GM12878 (cell line): ENCODE measurements around the gene SLC16A6. TPM values are rescaled to one million over a fixed set of nuclear protein-coding genes. Genes with fewer than 3 reads are reported as not detected.

ENCODE experiments used
- ATAC-seq: fragments of 200-7000 bp; cut with Tn5 transposase; 3 replicates; pipeline ENCODE4 v1.9.1; 2020; ENCODE audit warnings: mild to moderate bottlenecking, moderate library complexity
- BruUV-seq: library from RNA; stranded (reverse); fragments of 400-500 nt; replicated peaks from 2 replicates; lab custom pipeline; 2021; lab: Mats Ljungman, UMichigan
- CTCF ChIA-PET: fragments of 300-600 bp; sonication (Branson Sonifier 250); formaldehyde crosslinking; extraction: SDS; loops from one replicate; lab custom pipeline; 2021; ENCODE audit warnings: inconsistent platforms; lab: Yijun Ruan, JAX
- POLR2A ChIA-PET: fragments of 350-600 bp; formaldehyde crosslinking; extraction: SDS; loops from one replicate; lab custom pipeline; 2021; ENCODE audit warnings: inconsistent platforms; lab: Charles Lee
- RAD21 ChIA-PET: fragments of 300-600 bp; sonication (Branson Sonifier 250); formaldehyde crosslinking; loops from one replicate; lab custom pipeline; 2023; ENCODE audit warnings: antibody characterized with exemption; ENCODE audit not compliant: unreplicated experiment; lab: Charles Lee
- SMC1A ChIA-PET: fragments of 300-600 bp; sonication (Branson Sonifier 250); formaldehyde crosslinking; loops from one replicate; lab custom pipeline; 2023; ENCODE audit not compliant: unreplicated experiment, uncharacterized antibody; lab: Charles Lee
- DNase-seq: peaks from one replicate; pipeline ENCODE4 v3.0.0-alpha.2; 2011; ENCODE audit warnings: low read depth, low spot score
- FAIRE-seq: peaks from 3 replicates; lab custom pipeline; 2011; peaks lifted over from hg19 to GRCh38; lab: Jason Lieb, UNC
- H2AFZ ChIP-seq: 2 replicates; pipeline ENCODE4 v1.6.0; 2011; ENCODE audit warnings: low read depth, low read length, control low read depth; ENCODE audit not compliant: control insufficient read depth
- H3K27ac ChIP-seq: 2 replicates; pipeline ENCODE4 v1.5.1; 2011; ENCODE audit warnings: control low read depth; ENCODE audit not compliant: control insufficient read depth, insufficient read depth
- H3K27me3 ChIP-seq, 2 experiments: replicated peaks in 1 of 2; 2 replicates each; pipeline versions ENCODE4 v1.6.0 to v1.6.1; 2011; ENCODE audit warnings: low read length in 1 of 2; ENCODE audit not compliant: control insufficient read depth in 2 of 2, insufficient read depth in 2 of 2
- H3K36me3 ChIP-seq, 2 experiments: 2 replicates each; pipeline ENCODE4 v1.5.1; 2011; ENCODE audit warnings: low read length in 1 of 2; ENCODE audit not compliant: control insufficient read depth in 2 of 2, insufficient read depth in 2 of 2
- H3K4me1 ChIP-seq: 2 replicates; pipeline ENCODE4 v1.6.1; 2011; ENCODE audit warnings: mild to moderate bottlenecking, low read length, moderate library complexity, mixed read lengths; ENCODE audit not compliant: control insufficient read depth, insufficient read depth
- H3K4me2 ChIP-seq: 2 replicates; pipeline ENCODE4 v1.6.0; 2011; ENCODE audit warnings: control low read depth; ENCODE audit not compliant: control insufficient read depth, insufficient read depth
- H3K4me3 ChIP-seq: fragments of 200-600 bp; sonication (generic); 2 replicates; pipeline ENCODE4 v1.5.1; 2016
- H3K79me2 ChIP-seq: 2 replicates; pipeline ENCODE4 v1.6.0; 2011; ENCODE audit warnings: low read length; ENCODE audit not compliant: control insufficient read depth, insufficient read depth
- H3K9ac ChIP-seq: 2 replicates; pipeline ENCODE4 v1.8.0; 2011; ENCODE audit warnings: low read length, control low read depth, mixed read lengths; ENCODE audit not compliant: control insufficient read depth, insufficient read depth
- H3K9me3 ChIP-seq: replicated peaks from 3 replicates; pipeline ENCODE4 v1.5.1; 2011; ENCODE audit warnings: mild to moderate bottlenecking, low read length; ENCODE audit not compliant: control insufficient read depth, insufficient read depth
- H4K20me1 ChIP-seq: 2 replicates; pipeline ENCODE4 v1.6.0; 2011; ENCODE audit not compliant: control insufficient read depth, insufficient read depth
- IKZF1 ChIP-seq: fragments of 450-650 bp; conservative IDR thresholded peaks from 2 replicates; pipeline ENCODE4 v1.6.1; 2017; ENCODE audit warnings: antibody characterized with exemption, mild to moderate bottlenecking
- NFIC ChIP-seq: IDR thresholded peaks from 2 replicates; pipeline ENCODE4 v1.6.1; 2012; ENCODE audit warnings: low read depth, mild to moderate bottlenecking, inconsistent platforms, low read length, moderate library complexity
- NR2C1 ChIP-seq: fragments of 450-650 bp; IDR thresholded peaks from 2 replicates; pipeline ENCODE4 v1.6.1; 2017; ENCODE audit warnings: antibody characterized with exemption, mild to moderate bottlenecking, moderate library complexity
- SUPT20H ChIP-seq: IDR thresholded peaks from 2 replicates; pipeline ENCODE4 v1.6.1; 2011; ENCODE audit warnings: low read depth, mild to moderate bottlenecking, low read length, moderate library complexity, borderline replicate concordance; ENCODE audit not compliant: control insufficient read depth
- WGBS: methylation state at CpG from one replicate; pipeline ENCODE4 v1.1.6; 2016; ENCODE audit warnings: low lambda C conversion rate; ENCODE audit not compliant: insufficient replicate concordance, insufficient coverage; ENCODE audit errors: missing lambda C conversion rate; 5-methylcytosine and 5-hydroxymethylcytosine counted together
- in situ Hi-C: fragments of 300-500 bp; cut with MboI; formaldehyde crosslinking; loops from 9 replicates; pipeline ENCODE4 v1.14.3; 2018; ENCODE audit warnings: mixed read lengths
- intact Hi-C: fragments of 100-400 bp; cut with micrococcal nuclease; formaldehyde crosslinking; loops from one replicate; pipeline ENCODE4 v1.14.2; 2022; ENCODE audit not compliant: unreplicated experiment
- polyA plus RNA-seq, 11 experiments: library from polyadenylated mRNA; depleted of rRNA in 4 of 11; unstranded in 6 of 11; stranded (reverse) in 5 of 11; fragments of >200 nt; fragmentation: Nextera tagmentation in 4 of 11; fragmentation: Illumina TruSeq in 1 of 11; extraction: Ambion mirVana in 4 of 11; extraction: Trizol in 1 of 11; gene quantifications; 1 replicate in 1 of 11; 2 replicates in 10 of 11; pipeline versions ENCODE4 v1.2.1 to v1.2.3, GENCODE V29; 2011 to 2016; ENCODE audit warnings: inconsistent platforms in 2 of 11, missing spikeins in 2 of 11, low read depth in 1 of 11
- total RNA-seq, 4 experiments: library from RNA; depleted of rRNA in 3 of 4; stranded (reverse); fragments of >200 nt in 3 of 4; fragmentation: Illumina TruSeq in 1 of 4; extraction: Trizol in 1 of 4; gene quantifications; 2 replicates each; pipeline versions ENCODE4 v1.2.1 to v1.2.3, GENCODE V29; 2013 to 2021

Gene SLC16A6
- total and polyA plus RNA-seq, 10 of the 15 experiments (the other 5 are each of a cell fraction or from before 2014, with no cell fraction given), result 2.4 to 8.8 (median 6.0) TPM

DNA sequence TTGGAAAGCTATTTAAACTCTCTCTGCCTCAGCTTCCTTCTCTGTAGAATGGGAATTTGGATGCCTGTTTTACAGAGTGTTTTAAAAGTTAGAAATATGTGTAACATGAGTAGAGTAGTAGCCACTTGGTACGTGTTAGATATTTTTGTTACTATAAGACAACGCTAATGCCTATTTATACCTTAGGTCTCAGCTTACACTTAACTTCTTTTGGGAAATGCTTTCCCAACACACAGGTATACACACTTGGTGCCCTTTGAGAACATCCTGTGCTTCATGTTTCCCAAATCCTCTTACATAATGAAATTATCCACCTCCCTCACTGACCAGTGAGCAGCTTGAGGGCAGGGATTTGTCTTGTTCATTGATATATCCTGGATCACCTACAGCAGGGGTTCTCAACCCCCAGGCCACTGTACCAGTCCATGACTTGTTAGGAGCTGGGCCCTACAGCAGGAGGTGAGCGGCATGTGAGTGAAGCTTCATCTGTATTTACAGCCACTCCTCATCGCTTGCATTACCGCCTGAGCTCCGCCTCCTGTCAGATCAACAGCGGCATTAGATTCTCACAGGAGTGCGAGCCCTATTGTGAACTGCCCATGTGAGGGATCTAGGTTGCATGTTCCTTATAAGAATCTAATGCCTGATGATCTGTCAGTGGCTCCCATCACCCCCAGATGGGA, 33.9 kb upstream of the SLC16A6 start:
- Histone ChIP-seq H3K27ac (no peak overlapping the region), H3K4me2 (no peak overlapping the region), H2AFZ (no peak overlapping the region)
- TF ChIP-seq NFIC, result no peak
- TF ChIP-seq, all 136 proteins: peak for 0
- Histone ChIP-seq H3K79me2 (no peaks in the 10 kb centered on the region), H3K36me3 (no peaks in the 10 kb centered on the region), H4K20me1 (no peaks in the 10 kb centered on the region), H3K4me1 (no peaks in the 10 kb centered on the region), H3K9me3 (no peaks in the 10 kb centered on the region; the same call in 2 of the 3 replicates), H3K9ac (no peak overlapping the region), H3K27me3 (no peaks in the 10 kb centered on the region), H3K4me3 (no peak overlapping the region)
- ChIA-PET SMC1A (interaction anchor here (0.7 to 1.4 kb wide), 3 partner anchors 13 to 111 kb away, joined by 3 to 4 read pairs (median 3); no protein-coding TSS in a partner anchor), CTCF (no interaction called here), RAD21 (interaction anchor here (0.6 kb wide), 2 partner anchors 109 to 148 kb away, joined by 3 read pairs; no protein-coding TSS in a partner anchor), POLR2A (no interaction called here)
- ATAC-seq (no peak), DNase-seq (no peak), FAIRE-seq (no peak)
- intact Hi-C loops, result no loop called here
- in situ Hi-C loops, result no loop called here
- no TSS peak for BruUV-seq
- WGBS, result 95% methylated on average over 8 of the region's 8 CpGs

DNA sequence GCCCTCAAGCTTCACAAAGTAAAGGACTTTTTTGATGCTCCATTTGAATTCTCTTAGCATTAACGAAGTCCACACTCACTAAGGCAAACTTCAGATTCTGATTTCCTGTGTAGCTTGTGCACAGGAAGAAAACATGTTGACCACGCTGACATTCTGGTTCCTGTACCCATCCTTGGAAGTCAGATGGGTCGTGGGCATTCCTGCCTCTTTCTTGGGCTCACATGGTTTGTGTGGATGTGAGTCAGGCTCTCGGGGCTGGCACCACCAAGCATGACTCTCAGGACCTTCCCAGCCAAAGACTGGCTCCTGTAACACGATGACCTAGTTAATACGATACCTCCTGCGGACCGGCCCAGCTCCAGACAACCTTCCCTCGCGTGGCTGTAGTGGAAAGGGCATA, 33.2 kb upstream of the SLC16A6 start:
- Histone ChIP-seq H3K4me2 (no peak overlapping the region), H4K20me1 (no peaks in the 10 kb centered on the region), H2AFZ (no peak overlapping the region), H3K79me2 (no peaks in the 10 kb centered on the region), H3K27me3 (no peaks in the 10 kb centered on the region), H3K4me1 (peaks cover 3% of the 10 kb centered on the region; the same call in 1 of the 2 replicates), H3K27ac (no peak overlapping the region), H3K4me3 (no peak overlapping the region), H3K9ac (no peak overlapping the region), H3K9me3 (no peaks in the 10 kb centered on the region; the same call in 2 of the 3 replicates), H3K36me3 (no peaks in the 10 kb centered on the region)
- SMC1A ChIA-PET, result interaction anchor here (0.9 to 1.4 kb wide), 2 partner anchors 12 to 37 kb away, joined by 3 to 4 read pairs; no protein-coding TSS in a partner anchor
- TF ChIP-seq NR2C1 (no peak), SUPT20H (no peak), IKZF1 (no peak)
- FAIRE-seq, result no peak
- no peak for ATAC-seq
- no TSS peak for BruUV-seq
- WGBS, result 72% methylated on average over 10 of the region's 10 CpGs
- RAD21 ChIA-PET, result interaction anchor here (0.6 kb wide), 1 partner anchor 110 kb away, joined by 3 read pairs; no protein-coding TSS in a partner anchor
- POLR2A ChIA-PET, result no interaction called here
- in situ Hi-C loops, result no loop called here
- intact Hi-C loops, result no loop called here
- no peak for DNase-seq
- CTCF ChIA-PET, result interaction anchor here (0.6 to 0.7 kb wide), 2 partner anchors 119 to 144 kb away, joined by 3 to 4 read pairs; no protein-coding TSS in a partner anchor
